GM18511 (cell line): ENCODE measurements around the gene TOPAZ1.
"Not testable (repeated sequence)": the region's sequence is repeated elsewhere in the genome, so short reads cannot be mapped to it uniquely, and the experiment has no call there.

Source experiments
- ATAC-seq: cut with Tn5 transposase; IDR thresholded peaks from one replicate; pipeline ENCODE4 v1.9.1; 2021; ENCODE audit warnings: mild to moderate bottlenecking, moderate library complexity; ENCODE audit not compliant: unreplicated experiment

Gene TOPAZ1

GRCh38 chr3:44326019-44326418 lies 84.3 kb downstream of the TOPAZ1 start:
- ATAC-seq = no peak

GRCh38 chr3:44326515-44326914 lies 84.8 kb downstream of the TOPAZ1 start:
- no peak for ATAC-seq

- ATAC-seq = no peak
These were observed 88.3 kb downstream of the TOPAZ1 start for GRCh38 chr3:44329946-44330345.

- no peak for ATAC-seq
These were observed 88.8 kb downstream of the TOPAZ1 start for GRCh38 chr3:44330444-44330843.

GRCh38 chr3:44334326-44334725 lies 92.6 kb downstream of the TOPAZ1 start:
- ATAC-seq = no peak

- ATAC-seq = no peak
These were observed 95.6 kb downstream of the TOPAZ1 start for GRCh38 chr3:44337248-44337785.

- peak; percentile 93 for ATAC-seq
These were observed 96.5 kb downstream of the TOPAZ1 start, which contains the start of gene TCAIM for GRCh38 chr3:44338010-44338827. Gene TCAIM, plus strand, starts transcription at chr3:44338766. Its CDS starts 16,017 bp downstream, at chr3:44354783.

GRCh38 chr3:44338828-44339127 lies 97.1 kb downstream of the TOPAZ1 start:
- no peak for ATAC-seq

- no peak for ATAC-seq
These were observed 97.7 kb downstream of the TOPAZ1 start for GRCh38 chr3:44339181-44340057.

GRCh38 chr3:44340058-44340395 lies 98.3 kb downstream of the TOPAZ1 start:
- ATAC-seq = no peak

GRCh38 chr3:44342176-44342790 lies 100.6 kb downstream of the TOPAZ1 start:
- ATAC-seq = no peak

GRCh38 chr3:44343421-44343820 lies 101.7 kb downstream of the TOPAZ1 start:
- ATAC-seq = no peak

- not testable (repeated sequence) for ATAC-seq
These were observed 104.9 kb downstream of the TOPAZ1 start for GRCh38 chr3:44346590-44346989.

GRCh38 chr3:44348993-44349392 lies 107.3 kb downstream of the TOPAZ1 start:
- no peak for ATAC-seq

- no peak for ATAC-seq
These were observed 111.8 kb downstream of the TOPAZ1 start for GRCh38 chr3:44353355-44353924.

- ATAC-seq = no peak
These were observed 113.8 kb downstream of the TOPAZ1 start for GRCh38 chr3:44355362-44356033.

GRCh38 chr3:44359146-44359751 lies 117.6 kb downstream of the TOPAZ1 start:
- ATAC-seq = no peak

GRCh38 chr3:44363591-44363990 lies 121.9 kb downstream of the TOPAZ1 start:
- no peak for ATAC-seq

GRCh38 chr3:44365952-44366351 lies 124.3 kb downstream of the TOPAZ1 start:
- ATAC-seq = no peak

GRCh38 chr3:44375450-44375849 lies 133.8 kb downstream of the TOPAZ1 start:
- no peak for ATAC-seq
